Sigmoid colon (tissue), 7 donors: ENCODE results near the gene IL15RA. TPM values are rescaled to one million over a fixed set of nuclear protein-coding genes. Genes with fewer than 3 reads are reported as not detected.

Experiments used
- DNase-seq: peaks from one replicate; pipeline ENCODE4 v3.0.0-alpha.2; 2019
- H3K27ac ChIP-seq, 4 donors: fragments of 200-600 bp; sonication (generic); one replicate each; pipeline ENCODE4 v1.5.1; 2016 to 2019; ENCODE audit warnings: mild to moderate bottlenecking in 1 of 4
- H3K27me3 ChIP-seq, 3 donors: fragments of 200-600 bp; sonication (generic); one replicate each; pipeline ENCODE4 v1.5.1; 2019; ENCODE audit warnings: mild to moderate bottlenecking in 1 of 3
- H3K36me3 ChIP-seq, 4 donors: fragments of 200-600 bp; sonication (generic); one replicate each; pipeline ENCODE4 v1.5.1; 2016 to 2019
- H3K4me1 ChIP-seq, 4 donors: fragments of 200-600 bp; sonication (generic); one replicate each; pipeline ENCODE4 v1.5.1; 2017 to 2019
- H3K4me3 ChIP-seq, 4 donors: fragments of 200-600 bp; sonication (generic); one replicate each; pipeline ENCODE4 v1.5.1; 2017 to 2019; ENCODE audit warnings: mild to moderate bottlenecking in 2 of 4, moderate library complexity in 1 of 4
- H3K9me3 ChIP-seq, 4 donors: fragments of 200-600 bp in 3 of 4; sonication (generic) in 3 of 4; one replicate each; pipeline versions ENCODE4 v1.5.1 to v1.6.1; 2013 to 2019
- EP300 ChIP-seq, 4 donors: sonication (generic); formaldehyde crosslinking; IDR thresholded peaks; one replicate each; pipeline ENCODE4 v1.6.1; 2017; ENCODE audit warnings: antibody characterized with exemption in 4 of 4
- POLR2A ChIP-seq, 2 donors: fragments of 450-650 bp; IDR thresholded peaks; one replicate each; pipeline ENCODE4 v1.6.1; 2016; ENCODE audit warnings: antibody characterized with exemption in 2 of 2, mild to moderate bottlenecking in 2 of 2, moderate library complexity in 2 of 2
- POLR2AphosphoS5 ChIP-seq, 4 donors: sonication (generic); formaldehyde crosslinking; IDR thresholded peaks; one replicate each; pipeline ENCODE4 v1.6.1; 2017; ENCODE audit warnings: antibody characterized with exemption in 4 of 4
- WGBS, 2 donors: extraction: QIAGEN DNeasy Blood & Tissue Kit; methylation state at CpG; one replicate each; pipeline ENCODE4 v1.1.7; 2013; 5-methylcytosine and 5-hydroxymethylcytosine counted together
- intact Hi-C: fragments of 100-400 bp; cut with DNase I; formaldehyde crosslinking; loops from one replicate; pipeline ENCODE4 v1.15.1; 2023
- polyA plus RNA-seq, 3 donors: library from polyadenylated mRNA; stranded (reverse); fragments of 200-250 nt; gene quantifications; one replicate each; pipeline ENCODE4 v1.2.3, GENCODE V29; 2013
- total RNA-seq, 4 donors: library from RNA; depleted of rRNA; stranded (reverse); fragments of >200 nt; gene quantifications; one replicate each; pipeline ENCODE4 v1.1.0, GENCODE V29; 2016
- TF ChIP-seq, protein P1 (sequence below), 4 experiments: fragments of 450-650 bp in 3 of 4; fragments of 200-600 bp in 1 of 4; IDR thresholded peaks; one replicate each; pipeline ENCODE4 v1.5.1; 2016 to 2019; ENCODE audit warnings: antibody characterized with exemption in 4 of 4, mild to moderate bottlenecking in 3 of 4, moderate library complexity in 2 of 4
- donor health status: healthy with polysubstance abuse.
- donor health status: Bipolar disorder and iron deficiency.
- donor health status: healthy.

IL15RA gene
- total and polyA plus RNA-seq, 7 donors: 5.5 to 23.7 (median 15.8) TPM

DNA sequence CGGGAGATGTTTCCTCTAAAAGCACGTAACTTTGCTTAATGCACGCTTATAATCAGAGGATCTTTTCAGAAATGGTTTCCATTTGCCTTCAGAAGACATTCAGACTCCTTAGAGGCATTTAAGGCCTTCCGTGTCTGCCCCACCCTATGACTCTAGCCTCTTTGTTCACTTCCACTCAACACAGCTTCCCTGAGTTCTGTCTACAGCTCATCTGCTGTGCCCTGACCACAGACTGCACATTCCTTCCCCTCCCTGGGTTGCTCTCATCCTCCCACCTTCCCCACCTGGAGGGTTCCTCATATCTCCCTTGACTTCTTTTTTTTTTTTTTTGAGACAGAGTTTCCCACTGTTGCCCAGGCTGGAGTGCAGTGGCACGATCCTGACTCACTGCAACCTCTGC, 70.7 kb downstream of the IL15RA start:
- Histone ChIP-seq H3K9me3 (no peaks in the 10 kb centered on the region), H3K4me1 (peaks cover 0 to 5% (median 0%) of the 10 kb centered on the region in 4 donors), H3K36me3 (peaks cover 20 to 53% (median 28%) of the 10 kb centered on the region in 4 donors), H3K27ac (no peak overlapping the region), H3K4me3 (no peak overlapping the region), H3K27me3 (no peaks in the 10 kb centered on the region)
- intact Hi-C loops: no loop called here
- 95 to 96% methylated on average over 5 of the region's 5 CpGs for WGBS, 2 donors
- DNase-seq: no peak
- TF ChIP-seq, protein P1, sequence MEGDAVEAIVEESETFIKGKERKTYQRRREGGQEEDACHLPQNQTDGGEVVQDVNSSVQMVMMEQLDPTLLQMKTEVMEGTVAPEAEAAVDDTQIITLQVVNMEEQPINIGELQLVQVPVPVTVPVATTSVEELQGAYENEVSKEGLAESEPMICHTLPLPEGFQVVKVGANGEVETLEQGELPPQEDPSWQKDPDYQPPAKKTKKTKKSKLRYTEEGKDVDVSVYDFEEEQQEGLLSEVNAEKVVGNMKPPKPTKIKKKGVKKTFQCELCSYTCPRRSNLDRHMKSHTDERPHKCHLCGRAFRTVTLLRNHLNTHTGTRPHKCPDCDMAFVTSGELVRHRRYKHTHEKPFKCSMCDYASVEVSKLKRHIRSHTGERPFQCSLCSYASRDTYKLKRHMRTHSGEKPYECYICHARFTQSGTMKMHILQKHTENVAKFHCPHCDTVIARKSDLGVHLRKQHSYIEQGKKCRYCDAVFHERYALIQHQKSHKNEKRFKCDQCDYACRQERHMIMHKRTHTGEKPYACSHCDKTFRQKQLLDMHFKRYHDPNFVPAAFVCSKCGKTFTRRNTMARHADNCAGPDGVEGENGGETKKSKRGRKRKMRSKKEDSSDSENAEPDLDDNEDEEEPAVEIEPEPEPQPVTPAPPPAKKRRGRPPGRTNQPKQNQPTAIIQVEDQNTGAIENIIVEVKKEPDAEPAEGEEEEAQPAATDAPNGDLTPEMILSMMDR (IDR thresholded peaks at IDR 0.05): no peak
- TF ChIP-seq POLR2A (IDR thresholded peaks at IDR 0.05): no peak
- TF ChIP-seq EP300 (IDR thresholded peaks at IDR 0.05): no peak
- no peak for TF ChIP-seq POLR2AphosphoS5 (IDR thresholded peaks at IDR 0.05)

DNA sequence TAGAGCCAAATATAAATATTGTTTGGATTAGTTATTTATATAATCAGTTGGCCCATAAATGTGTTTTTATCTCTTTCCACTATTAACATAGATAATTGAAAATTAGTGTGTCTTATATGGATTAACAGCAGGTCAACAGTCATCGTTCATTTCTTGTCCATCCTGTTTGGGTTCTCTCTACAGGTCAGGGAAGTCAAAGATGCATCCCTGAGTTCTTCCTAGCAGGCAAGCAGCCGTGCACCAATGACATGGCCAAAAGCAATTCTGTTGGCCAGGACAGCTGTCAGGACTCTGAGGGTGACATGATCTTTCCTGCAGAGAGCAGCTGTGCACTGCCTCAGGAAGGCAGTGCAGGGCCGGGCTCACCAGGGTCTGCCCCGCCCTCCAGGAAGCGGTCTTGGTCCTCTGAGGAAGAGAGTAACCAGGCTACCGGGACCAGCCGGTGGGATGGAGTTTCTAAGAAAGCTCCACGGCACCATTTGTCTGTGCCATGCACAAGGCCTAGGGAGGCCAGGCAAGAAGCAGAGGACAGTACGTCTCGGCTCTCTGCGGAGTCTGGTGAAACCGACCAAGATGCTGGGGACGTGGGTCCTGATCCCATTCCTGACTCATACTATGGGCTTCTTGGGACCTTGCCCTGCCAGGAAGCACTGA, 71.4 kb downstream of the IL15RA start:
- peaks cover 16 to 46% (median 22%) of the 10 kb centered on the region in 4 donors for H3K36me3 ChIP-seq
- WGBS, 2 donors: 79 to 83% methylated on average over 13 of the region's 13 CpGs

DNA sequence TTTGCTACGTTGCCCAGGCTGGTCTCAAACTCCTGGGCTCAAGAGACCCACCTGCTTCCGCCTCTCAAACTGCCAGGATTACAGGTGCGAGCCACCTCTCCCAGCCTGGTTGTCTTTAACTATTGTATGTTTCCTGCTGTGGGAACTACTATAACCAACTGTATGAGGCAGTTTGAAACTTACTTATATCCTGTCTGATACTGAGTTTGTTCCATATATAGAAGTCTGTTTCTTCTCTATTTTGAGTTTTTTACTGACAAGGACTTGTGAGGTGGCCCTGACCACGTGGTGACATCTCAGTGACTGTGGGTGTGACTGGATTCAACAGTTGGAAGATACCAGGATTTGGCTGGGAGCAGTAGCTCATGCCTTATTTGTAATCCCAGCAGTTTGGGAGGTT, 73.1 kb downstream of the IL15RA start:
- Histone ChIP-seq H3K36me3 (peaks cover 5 to 29% (median 8%) of the 10 kb centered on the region in 4 donors), H3K9me3 (no peaks in the 10 kb centered on the region), H3K27ac (no peak overlapping the region), H3K27me3 (no peaks in the 10 kb centered on the region), H3K4me3 (no peak overlapping the region), H3K4me1 (peaks cover 0 to 5% (median 0%) of the 10 kb centered on the region in 4 donors)
- 57 to 70% methylated on average over 4 of the region's 4 CpGs for WGBS, 2 donors
- DNase-seq: no peak
- intact Hi-C loops: no loop called here
- TF ChIP-seq EP300 (IDR thresholded peaks at IDR 0.05) (no peak), POLR2AphosphoS5 (IDR thresholded peaks at IDR 0.05) (no peak), POLR2A (IDR thresholded peaks at IDR 0.05) (no peak)
- TF ChIP-seq, protein P1 (IDR thresholded peaks at IDR 0.05): no peak

More for the DNA sequence above, 71.4 kb downstream of the IL15RA start:
- intact Hi-C loops: no loop called here
- Histone ChIP-seq H3K9me3 (no peaks in the 10 kb centered on the region), H3K27ac (no peak overlapping the region), H3K4me1 (peaks cover 0 to 5% (median 0%) of the 10 kb centered on the region in 4 donors), H3K4me3 (no peak overlapping the region), H3K27me3 (no peaks in the 10 kb centered on the region)
- peak; percentile 71 for DNase-seq
- TF ChIP-seq POLR2A (IDR thresholded peaks at IDR 0.05): no peak
- TF ChIP-seq POLR2AphosphoS5 (IDR thresholded peaks at IDR 0.05): no peak
- TF ChIP-seq, protein P1 (IDR thresholded peaks at IDR 0.05): no peak
- TF ChIP-seq EP300 (IDR thresholded peaks at IDR 0.05): no peak

DNA sequence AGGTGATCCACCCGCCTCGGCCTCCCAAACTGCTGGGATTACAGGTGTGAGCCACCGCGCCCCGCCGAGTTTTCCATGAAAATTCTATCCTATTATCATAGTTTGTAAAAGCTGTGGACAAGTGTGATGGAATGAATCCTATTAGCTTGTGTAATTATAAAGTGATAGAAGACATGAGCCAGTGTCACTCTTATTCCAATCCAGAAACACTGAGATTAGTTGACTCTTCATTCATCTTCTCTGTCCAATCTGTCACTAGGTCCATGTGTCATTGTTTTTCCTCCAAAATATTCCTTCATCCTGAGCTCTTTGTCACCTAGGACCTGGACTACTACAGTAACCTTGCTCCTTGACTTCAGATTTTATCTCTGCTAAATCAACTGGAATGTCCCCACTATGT, 73.8 kb downstream of the IL15RA start:
- Histone ChIP-seq H3K4me3 (no peak overlapping the region), H3K27ac (no peak overlapping the region), H3K4me1 (peaks cover 0 to 5% (median 0%) of the 10 kb centered on the region in 4 donors), H3K9me3 (no peaks in the 10 kb centered on the region), H3K27me3 (no peaks in the 10 kb centered on the region), H3K36me3 (peaks cover 0 to 22% (median 2%) of the 10 kb centered on the region in 4 donors)
- intact Hi-C loops: no loop called here
- WGBS, 2 donors: 97 to 99% methylated on average over 6 of the region's 6 CpGs
- no peak for TF ChIP-seq POLR2A (IDR thresholded peaks at IDR 0.05)
- TF ChIP-seq, protein P1 (IDR thresholded peaks at IDR 0.05): no peak
- no peak for TF ChIP-seq EP300 (IDR thresholded peaks at IDR 0.05)
- TF ChIP-seq POLR2AphosphoS5 (IDR thresholded peaks at IDR 0.05): no peak
- DNase-seq: no peak
